H1 (cell line): ENCODE data around the gene BRD2. TPM values are rescaled to one million over a fixed set of nuclear protein-coding genes. Genes with fewer than 3 reads are reported as not detected.

Experiments
- CTCF ChIA-PET: fragments of 300-600 bp; sonication (Branson Sonifier 250); formaldehyde crosslinking; loops from one replicate; lab custom pipeline; 2021; ENCODE audit not compliant: partially characterized antibody; lab: Charles Lee
- POLR2A ChIA-PET: fragments of 300-600 bp; sonication (Branson Sonifier 250); formaldehyde crosslinking; loops from one replicate; lab custom pipeline; 2021; ENCODE audit warnings: inconsistent platforms; ENCODE audit not compliant: partially characterized antibody; lab: Charles Lee
- DNase-seq, 2 experiments: peaks; one replicate each; pipeline versions ENCODE4 v3.0.0 to v3.0.0-alpha.2; 2010 to 2022; ENCODE audit warnings: low spot score in 2 of 2, low read depth in 1 of 2, mixed read lengths in 1 of 2
- FAIRE-seq: peaks from 2 replicates; lab custom pipeline; 2011; peaks lifted over from hg19 to GRCh38; lab: Jason Lieb, UNC
- H2AFZ ChIP-seq: 2 replicates; pipeline ENCODE4 v1.8.1; 2012; ENCODE audit warnings: low read length, inconsistent platforms
- H2AK5ac ChIP-seq: 2 replicates; pipeline ENCODE4 v1.6.1; 2013; ENCODE audit warnings: low read depth, low read length
- H2BK120ac ChIP-seq: replicated peaks from 2 replicates; pipeline ENCODE3; 2013; ENCODE audit warnings: low read depth, low read length, inconsistent platforms
- H2BK12ac ChIP-seq: 2 replicates; pipeline ENCODE4 v1.6.1; 2013; ENCODE audit warnings: low read depth, low read length
- H2BK15ac ChIP-seq: 2 replicates; pipeline ENCODE4 v1.6.1; 2013; ENCODE audit warnings: low read length
- H2BK20ac ChIP-seq: 2 replicates; pipeline ENCODE4 v1.6.1; 2013; ENCODE audit warnings: low read length
- H2BK5ac ChIP-seq: 2 replicates; pipeline ENCODE4 v1.6.1; 2013; ENCODE audit warnings: low read depth, low read length
- H3K14ac ChIP-seq: 2 replicates; pipeline ENCODE4 v1.6.1; 2013; ENCODE audit warnings: inconsistent platforms; ENCODE audit not compliant: insufficient read length
- H3K18ac ChIP-seq: 2 replicates; pipeline ENCODE4 v1.6.1; 2013; ENCODE audit warnings: low read length; ENCODE audit errors: extremely low read depth
- H3K23ac ChIP-seq: 2 replicates; pipeline ENCODE4 v1.6.1; 2013; ENCODE audit warnings: inconsistent platforms; ENCODE audit not compliant: insufficient read length
- H3K23me2 ChIP-seq: 2 replicates; pipeline ENCODE4 v1.6.1; 2013; ENCODE audit warnings: low read depth, low read length
- H3K27ac ChIP-seq: 2 replicates; pipeline ENCODE4 v1.6.1; 2011; ENCODE audit warnings: low read depth, low read length, inconsistent platforms
- H3K27me3 ChIP-seq, 4 experiments: replicated peaks in 1 of 4; 1 replicate in 1 of 4; 2 replicates in 3 of 4; pipeline versions ENCODE4 v1.6.1 to v1.8.1; 2011 to 2013; ENCODE audit warnings: low read length in 3 of 4, mild to moderate bottlenecking in 3 of 4, inconsistent platforms in 2 of 4, mixed read lengths in 2 of 4, moderate library complexity in 1 of 4; ENCODE audit not compliant: control insufficient read depth in 3 of 4, insufficient read depth in 3 of 4; ENCODE audit errors: extremely low read depth in 1 of 4
- H3K36me3 ChIP-seq, 4 experiments: 2 replicates each; pipeline versions ENCODE4 v1.6.1 to v1.8.1; 2011 to 2013; ENCODE audit warnings: mild to moderate bottlenecking in 4 of 4, low read length in 3 of 4, moderate library complexity in 2 of 4, control low read depth in 1 of 4, inconsistent platforms in 1 of 4; ENCODE audit not compliant: insufficient read depth in 4 of 4, control insufficient read depth in 2 of 4
- H3K4ac ChIP-seq: replicated peaks from 2 replicates; pipeline ENCODE3; 2013; ENCODE audit warnings: low read length, low read depth, mixed read lengths, inconsistent platforms; ENCODE audit not compliant: insufficient read length
- H3K4me1 ChIP-seq, 4 experiments: replicated peaks in 1 of 4; 1 replicate in 1 of 4; 2 replicates in 3 of 4; pipeline versions ENCODE4 v1.6.1 to v1.8.1; 2011 to 2013; ENCODE audit warnings: low read length in 3 of 4, inconsistent platforms in 2 of 4, mixed read lengths in 1 of 4; ENCODE audit not compliant: insufficient read depth in 4 of 4, control insufficient read depth in 3 of 4
- H3K4me2 ChIP-seq, 2 experiments: 2 replicates each; pipeline versions ENCODE4 v1.6.1 to v1.8.1; 2011 to 2013; ENCODE audit warnings: low read depth in 2 of 2, low read length in 2 of 2, control low read depth in 1 of 2, inconsistent platforms in 1 of 2, mild to moderate bottlenecking in 1 of 2; ENCODE audit not compliant: insufficient read depth in 1 of 2
- H3K4me3 ChIP-seq, 4 experiments: fragments of 200-600, 300-600 bp in 1 of 4; sonication (generic), shearing (Covaris generic), sonication (Bioruptor Twin) in 1 of 4; 2 replicates each; pipeline versions ENCODE4 v1.5.1 to v1.8.1; 2011 to 2016; ENCODE audit warnings: low read length in 4 of 4, low read depth in 3 of 4, control low read depth in 2 of 4, inconsistent platforms in 2 of 4, mild to moderate bottlenecking in 2 of 4, mixed read lengths in 1 of 4, moderate library complexity in 1 of 4; ENCODE audit not compliant: insufficient read depth in 2 of 4; ENCODE audit errors: extremely low read depth in 1 of 4
- H3K56ac ChIP-seq: replicated peaks from 2 replicates; pipeline ENCODE3; 2013; ENCODE audit warnings: low read depth, mild to moderate bottlenecking, mixed read lengths, low read length, inconsistent platforms; ENCODE audit not compliant: insufficient read length
- H3K79me1 ChIP-seq: 2 replicates; pipeline ENCODE4 v1.6.1; 2013; ENCODE audit warnings: low read depth, low read length, control low read depth
- H3K79me2 ChIP-seq, 2 experiments: 2 replicates each; pipeline versions ENCODE4 v1.6.1 to v1.8.1; 2012 to 2013; ENCODE audit warnings: low read length in 2 of 2, mild to moderate bottlenecking in 2 of 2, inconsistent platforms in 1 of 2; ENCODE audit not compliant: insufficient read depth in 2 of 2, control insufficient read depth in 1 of 2
- H3K9ac ChIP-seq, 4 experiments: replicated peaks in 1 of 4; 1 replicate in 1 of 4; 2 replicates in 3 of 4; pipeline versions ENCODE4 v1.6.1 to v1.8.1; 2011 to 2013; ENCODE audit warnings: low read depth in 3 of 4, low read length in 3 of 4, control low read depth in 2 of 4, mild to moderate bottlenecking in 2 of 4, moderate library complexity in 2 of 4, inconsistent platforms in 1 of 4; ENCODE audit errors: extremely low read depth in 1 of 4
- H3K9me3 ChIP-seq, 2 experiments: 2 replicates each; pipeline versions ENCODE4 v1.6.1 to v1.8.1; 2012 to 2013; ENCODE audit warnings: mild to moderate bottlenecking in 2 of 2, moderate library complexity in 2 of 2, control low read depth in 1 of 2, inconsistent platforms in 1 of 2, low read depth in 1 of 2, low read length in 1 of 2, mixed read lengths in 1 of 2; ENCODE audit not compliant: insufficient read depth in 2 of 2
- H4K20me1 ChIP-seq, 2 experiments: replicated peaks in 1 of 2; 2 replicates each; pipeline versions ENCODE3 to v1.8.1; 2011 to 2013; ENCODE audit warnings: inconsistent platforms in 2 of 2, low read length in 2 of 2, mild to moderate bottlenecking in 1 of 2; ENCODE audit not compliant: insufficient read depth in 2 of 2, control insufficient read depth in 1 of 2
- H4K5ac ChIP-seq: 2 replicates; pipeline ENCODE4 v1.6.1; 2013; ENCODE audit warnings: low read length, low read depth, mixed read lengths, inconsistent platforms; ENCODE audit not compliant: insufficient read length
- H4K8ac ChIP-seq: 2 replicates; pipeline ENCODE4 v1.8.0; 2013; ENCODE audit warnings: mild to moderate bottlenecking, moderate library complexity, low read length, inconsistent platforms; ENCODE audit not compliant: insufficient read depth; ENCODE audit errors: extremely low read depth
- H4K91ac ChIP-seq: replicated peaks from 2 replicates; pipeline ENCODE3; 2013; ENCODE audit warnings: low read length, mixed read lengths, inconsistent platforms; ENCODE audit not compliant: insufficient read length
- ASH2L ChIP-seq: fragments of 200-600, 300-600 bp; sonication (generic); IDR thresholded peaks from one replicate; pipeline ENCODE4 v1.7.1; 2017; ENCODE audit warnings: low read length
- BRCA1 ChIP-seq: IDR thresholded peaks from 2 replicates; pipeline ENCODE4 v1.6.1; 2012; ENCODE audit warnings: low read depth, low read length, improper control_type of control experiment
- HDAC6 ChIP-seq: IDR thresholded peaks from one replicate; pipeline ENCODE4 v1.7.1; 2012; ENCODE audit warnings: low read depth, mild to moderate bottlenecking, inconsistent platforms, low read length, moderate library complexity
- KDM1A ChIP-seq: fragments of 200-600, 300-600 bp; sonication (generic); IDR thresholded peaks from 2 replicates; pipeline ENCODE4 v1.7.1; 2016; ENCODE audit warnings: mild to moderate bottlenecking, low read length, borderline replicate concordance
- KDM5A ChIP-seq: fragments of 200-600 bp; IDR thresholded peaks from 2 replicates; pipeline ENCODE4 v1.7.1; 2012; ENCODE audit warnings: mild to moderate bottlenecking, low read length, inconsistent platforms, mixed read lengths
- NRF1 ChIP-seq: IDR thresholded peaks from 2 replicates; pipeline ENCODE4 v1.6.1; 2011; ENCODE audit warnings: mild to moderate bottlenecking, low read depth, low read length, improper control_type of control experiment
- POLR2AphosphoS5 ChIP-seq: IDR thresholded peaks from 2 replicates; pipeline ENCODE4 v1.6.1; 2011; ENCODE audit warnings: low read depth, low read length
- RAD21 ChIP-seq, 2 experiments: IDR thresholded peaks in 1 of 2; conservative IDR thresholded peaks in 1 of 2; 2 replicates each; pipeline ENCODE4 v1.6.1; 2011; ENCODE audit warnings: low read depth in 2 of 2, low read length in 2 of 2, improper control_type of control experiment in 1 of 2, inconsistent platforms in 1 of 2, mild to moderate bottlenecking in 1 of 2, moderate library complexity in 1 of 2
- RFX5 ChIP-seq: IDR thresholded peaks from 2 replicates; pipeline ENCODE4 v1.6.1; 2011; ENCODE audit warnings: low read depth, low read length, improper control_type of control experiment, borderline replicate concordance
- WGBS, 2 experiments: shearing (Covaris generic) in 1 of 2; methylation state at CpG; one replicate each; pipeline versions ENCODE4 v1.1.6 to v1.1.7; 2013 to 2015; ENCODE audit warnings: low lambda C conversion rate in 2 of 2, mixed read lengths in 2 of 2, inconsistent platforms in 1 of 2, low coverage in 1 of 2, missing lambda C conversion rate in 1 of 2; ENCODE audit not compliant: insufficient replicate concordance in 2 of 2, insufficient coverage in 1 of 2, insufficient read length in 1 of 2; ENCODE audit errors: extremely low coverage in 1 of 2, missing lambda C conversion rate in 1 of 2; 5-methylcytosine and 5-hydroxymethylcytosine counted together
- polyA plus RNA-seq, 7 experiments: library from polyadenylated mRNA; depleted of rRNA in 3 of 7; stranded (reverse) in 5 of 7; unstranded in 2 of 7; fragments of >200 nt in 5 of 7; fragments of 200-250 nt in 2 of 7; gene quantifications; 1 replicate in 5 of 7; 2 replicates in 1 of 7; 4 replicates in 1 of 7; pipeline versions ENCODE4 v1.2.1 to v1.2.3, GENCODE V29; 2011 to 2013; ENCODE audit warnings: missing spikeins in 2 of 7, mixed read lengths in 2 of 7
- total RNA-seq: library from RNA; stranded (reverse); fragmentation: NEBNext Ultra II Directional; extraction: Animal tissue kit (Norgen Biotek cat#: 25700); gene quantifications from 2 replicates; pipeline ENCODE4 v1.2.1, GENCODE V29; 2021

Gene BRD2
- total and polyA plus RNA-seq, 2 of the 8 experiments (the other 6 are each of a cell fraction or from before 2014, with no cell fraction given): 132 to 185 TPM

- Histone ChIP-seq H3K27ac (no peak overlapping the region), H3K14ac (no peak overlapping the region), H3K79me2 (peaks cover 44 to 85% of the 10 kb centered on the region in 2 experiments), H3K9ac (peak overlapping the region in 1 of 4 experiments; percentile 58; a peak in 2 of 7 replicates), H3K4me1 (peaks cover 0 to 11% (median 6%) of the 10 kb centered on the region in 4 experiments; a peak in 5 of 7 replicates), H3K27me3 (no peaks in the 10 kb centered on the region), H2BK15ac (no peak overlapping the region), H3K79me1 (peaks cover 11% of the 10 kb centered on the region), H3K36me3 (peaks cover 51 to 77% (median 64%) of the 10 kb centered on the region in 4 experiments), H3K4ac (no peak overlapping the region), H4K91ac (no peak overlapping the region), H2BK20ac (no peak overlapping the region), H2AFZ (no peak overlapping the region), H4K20me1 (peaks cover 57 to 61% of the 10 kb centered on the region in 2 experiments), H2BK5ac (no peak overlapping the region), H3K18ac (no peak overlapping the region), H3K9me3 (no peaks in the 10 kb centered on the region; a peak in 2 of 4 replicates), H3K4me2 (peak overlapping the region; percentile 75 to 88), H2BK12ac (no peak overlapping the region), H3K56ac (no peak overlapping the region), H3K23me2 (peaks cover 19% of the 10 kb centered on the region), H4K5ac (no peak overlapping the region), H2AK5ac (no peak overlapping the region), H4K8ac (no peak overlapping the region; the same call in 1 of the 2 replicates), H2BK120ac (no peak overlapping the region), H3K23ac (no peak overlapping the region), H3K4me3 (peak overlapping the region; percentile 90 to 99 (median 98))
- POLR2A ChIA-PET: interaction anchor here (0.9 to 33.3 kb wide), 14 partner anchors 5 to 296 kb away, joined by 3 to 1158 read pairs (median 4); partner anchors contain the start of genes BRD2, HLA-DMA, RPS18 and VPS52
- 66% methylated on average over 14 of the region's 14 CpGs; no CpG with 5 or more reads in 1 of the 2 experiments for WGBS, 2 experiments
- DNase-seq (no peak), FAIRE-seq (no peak)
- CTCF ChIA-PET: interaction anchor here (0.7 to 14.6 kb wide), 6 partner anchors 8 to 149 kb away, joined by 3 to 110 read pairs (median 4); no protein-coding TSS in a partner anchor
- TF ChIP-seq KDM5A (no peak), BRCA1 (no peak), NRF1 (no peak), KDM1A (no peak), POLR2AphosphoS5 (peak; percentile 79), ASH2L (no peak), RFX5 (no peak), RAD21 (IDR thresholded peaks at IDR 0.05 in 1 of 2, conservative IDR thresholded peaks at IDR 0.05 in 1 of 2; ENCODE audit: low read depth in 2 of 2, low read length in 2 of 2) (no peak), HDAC6 (no peak)
Measured at GRCh38 chr6:32974541-32975308, 6.3 kb downstream of the BRD2 start.
